Measurements from ENCODE around the gene RMI1. TPM values are rescaled to one million over a fixed set of nuclear protein-coding genes. Genes with fewer than 3 reads are reported as not detected.
"Not testable (repeated sequence)": the region's sequence is repeated elsewhere in the genome, so short reads cannot be mapped to it uniquely, and the experiment has no call there.

The RMI1 gene
- total RNA-seq = 5.2 and 11.6 TPM in 2 replicates

DNA sequence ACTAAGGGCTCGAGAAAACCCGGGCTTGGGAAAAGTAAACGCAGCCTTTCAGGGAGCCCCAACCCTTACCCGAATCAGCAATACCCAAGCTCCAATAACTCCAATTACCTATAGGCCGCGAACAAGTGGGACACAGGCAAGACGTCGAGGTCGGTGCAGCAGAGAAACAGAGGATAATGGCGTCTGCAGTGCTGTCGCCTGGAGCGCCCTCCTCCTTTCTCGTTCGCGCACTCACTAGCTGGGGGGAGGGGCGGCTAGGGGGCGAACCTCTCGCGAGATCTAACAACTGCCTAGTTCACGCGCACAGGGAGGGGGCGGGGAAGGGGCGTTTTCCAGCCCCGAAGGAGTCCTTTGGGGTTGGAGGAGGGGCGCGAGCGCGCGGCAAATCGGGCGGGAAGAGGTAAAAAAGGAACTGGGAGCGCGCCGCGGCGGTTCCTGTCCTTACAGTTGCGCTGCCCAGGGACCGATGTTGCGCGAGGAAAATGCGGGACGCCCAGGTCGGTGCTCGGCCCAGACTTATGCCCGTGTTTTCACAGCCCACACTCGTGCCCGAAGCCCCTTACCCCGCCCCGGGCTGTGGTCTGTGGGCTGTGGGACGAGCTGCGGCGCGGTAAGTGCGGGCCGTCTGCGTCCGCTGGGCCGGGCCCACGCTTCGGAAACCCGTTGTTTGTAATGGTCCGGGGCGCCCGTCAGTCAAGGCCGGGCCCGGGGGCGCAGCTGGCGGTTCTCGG lies at the start of gene RMI1:
RMI1 (plus strand) TSS at position 411 of the 731 bp plus-strand sequence. CDS start 20,182 bp downstream, outside the sequence.
- peak; percentile 88 for DNase-seq (ENCODE audit: low read depth)

DNA sequence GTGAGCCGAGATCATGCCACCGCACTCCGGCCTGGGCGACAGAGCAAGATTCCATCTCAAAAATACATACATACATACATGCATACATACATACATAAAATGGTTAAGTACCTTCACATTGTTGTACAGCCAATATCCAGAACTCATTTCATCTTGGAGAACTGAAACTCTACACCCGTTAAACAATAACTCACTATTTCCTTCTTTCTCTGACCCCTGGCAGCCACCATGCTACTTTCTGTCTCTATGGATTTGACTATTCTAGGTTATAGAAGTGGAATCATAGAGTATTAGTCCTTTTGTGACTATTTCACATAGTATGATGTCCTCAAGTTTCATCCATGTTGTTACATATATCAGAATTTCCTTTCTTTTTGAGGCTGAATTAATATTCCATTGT lies 49.7 kb upstream of the RMI1 start:
- DNase-seq (ENCODE audit: low read depth) = no peak

DNA sequence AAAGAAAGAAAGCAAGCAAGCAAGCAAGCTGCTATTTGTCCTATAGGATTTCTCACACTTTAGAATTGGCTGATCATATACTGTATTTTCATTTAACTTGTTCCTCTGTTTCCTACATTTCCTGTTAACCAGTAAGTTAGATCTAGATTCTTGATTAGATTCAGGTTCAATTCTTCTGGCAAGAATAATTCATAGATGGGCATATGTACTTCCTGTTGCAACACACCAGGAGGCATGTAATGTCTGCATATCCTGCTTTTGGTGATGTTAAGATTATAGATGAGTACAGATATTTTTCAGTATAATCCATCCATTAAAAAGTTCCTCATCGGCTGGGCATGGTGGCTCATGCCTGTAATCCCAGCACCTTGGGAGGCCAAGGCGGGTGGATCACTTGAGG lies 48.6 kb upstream of the RMI1 start:
- no peak for DNase-seq (ENCODE audit: low read depth)

DNA sequence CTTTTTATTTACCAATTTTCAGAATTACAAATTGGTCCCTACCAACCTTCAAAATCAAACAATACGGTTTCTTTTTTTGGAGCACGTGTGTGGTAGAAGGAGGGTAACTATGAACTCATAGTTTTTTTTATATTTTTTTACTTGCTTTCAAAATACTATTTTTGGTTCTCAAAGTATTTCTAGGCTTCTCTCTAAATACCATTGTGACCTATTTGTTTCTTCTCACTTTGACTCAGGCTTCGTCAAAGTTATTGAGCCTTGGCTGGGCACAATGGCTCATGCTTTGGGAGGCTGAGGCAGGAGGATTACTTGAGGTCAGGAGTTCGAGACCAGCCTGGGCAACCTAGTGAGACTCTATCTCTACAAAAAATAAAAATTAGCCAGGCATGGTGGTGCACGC lies 47.8 kb upstream of the RMI1 start:
- DNase-seq (ENCODE audit: low read depth) = no peak

DNA sequence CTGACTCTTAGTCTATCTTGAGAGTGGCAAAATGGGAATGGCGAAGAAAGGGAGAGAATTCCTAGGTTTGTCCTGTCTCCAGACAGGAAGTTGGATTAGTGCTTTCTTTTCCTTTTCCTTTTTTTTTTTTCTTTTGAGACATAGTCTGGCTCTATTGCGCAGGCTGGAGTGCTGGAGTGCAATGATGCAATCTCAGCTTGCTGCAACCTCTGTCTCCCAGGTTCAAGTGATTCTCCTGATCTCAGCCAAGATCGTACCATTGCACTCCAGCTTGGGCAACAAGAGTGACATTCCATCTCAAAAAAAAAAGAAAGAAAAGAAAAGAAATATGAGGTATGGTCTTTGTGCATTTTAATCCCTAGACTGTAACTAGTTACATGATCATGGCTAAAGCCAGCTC lies 46.8 kb upstream of the RMI1 start:
- DNase-seq (ENCODE audit: low read depth) = peak; percentile 78

DNA sequence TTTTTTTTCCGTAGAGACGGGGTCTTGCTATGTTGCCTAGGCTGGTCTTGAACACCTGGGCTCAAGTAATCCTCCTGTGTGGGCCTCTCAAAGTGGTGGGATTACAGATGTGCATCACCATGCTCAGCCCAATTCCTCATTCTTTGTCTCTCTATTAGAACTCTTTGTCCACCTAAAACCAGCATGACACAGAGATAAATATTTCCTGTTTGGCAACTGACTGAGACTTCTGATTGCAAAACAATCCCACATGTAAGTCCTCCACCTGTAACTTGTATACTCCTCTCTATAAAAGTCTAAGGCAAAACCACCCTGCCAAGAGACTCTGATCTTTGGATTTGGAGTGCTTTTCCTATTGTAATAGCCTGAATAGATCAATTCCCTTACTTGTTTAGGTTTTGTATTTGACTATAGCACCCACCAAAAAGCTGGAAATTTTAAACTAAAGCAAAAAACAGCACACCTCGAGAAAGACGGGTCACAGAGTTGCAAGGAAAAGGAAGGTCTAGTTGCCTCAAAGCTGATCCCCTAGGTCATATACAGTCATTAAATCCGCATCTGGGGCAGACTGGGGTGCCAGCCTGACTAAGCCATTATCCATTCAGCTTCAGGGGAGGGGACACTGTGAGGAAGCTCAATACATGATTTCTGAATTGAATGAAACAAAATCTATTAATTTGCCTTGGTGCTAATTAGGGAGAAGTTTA lies 45.9 kb upstream of the RMI1 start:
- peak; percentile 90 for DNase-seq (ENCODE audit: low read depth)

DNA sequence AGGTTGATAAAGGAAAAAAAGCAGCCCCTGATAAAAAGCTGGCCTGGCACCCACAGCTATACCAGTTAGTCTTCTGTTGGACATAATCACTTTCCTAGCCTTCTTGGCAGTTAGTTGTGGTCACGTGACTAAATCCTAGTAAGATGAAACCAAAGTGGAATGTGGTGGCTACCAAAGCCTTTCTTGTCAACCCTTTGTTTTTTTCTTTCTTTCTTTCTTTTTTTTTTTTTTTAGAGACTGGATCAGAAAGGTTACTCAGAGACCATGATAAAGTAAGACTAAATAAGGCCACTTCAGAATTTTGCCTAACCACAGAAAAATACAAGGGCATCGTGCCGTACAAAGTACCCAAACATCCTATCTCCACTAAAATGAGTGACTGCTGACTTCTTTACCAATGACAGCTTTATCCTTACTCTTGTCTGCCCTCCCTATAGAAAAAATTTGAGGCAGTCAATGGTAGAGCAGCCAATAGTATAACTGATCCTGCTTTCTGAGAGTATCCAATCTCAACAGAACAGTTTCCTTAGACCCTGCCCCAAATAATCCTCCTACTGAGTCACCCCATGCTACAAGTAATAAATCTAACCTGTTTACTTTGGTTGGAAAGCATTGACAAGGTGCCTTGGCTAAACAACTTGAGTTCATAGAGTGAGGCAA lies 45.2 kb upstream of the RMI1 start:
- DNase-seq (ENCODE audit: low read depth) = peak; percentile 93

DNA sequence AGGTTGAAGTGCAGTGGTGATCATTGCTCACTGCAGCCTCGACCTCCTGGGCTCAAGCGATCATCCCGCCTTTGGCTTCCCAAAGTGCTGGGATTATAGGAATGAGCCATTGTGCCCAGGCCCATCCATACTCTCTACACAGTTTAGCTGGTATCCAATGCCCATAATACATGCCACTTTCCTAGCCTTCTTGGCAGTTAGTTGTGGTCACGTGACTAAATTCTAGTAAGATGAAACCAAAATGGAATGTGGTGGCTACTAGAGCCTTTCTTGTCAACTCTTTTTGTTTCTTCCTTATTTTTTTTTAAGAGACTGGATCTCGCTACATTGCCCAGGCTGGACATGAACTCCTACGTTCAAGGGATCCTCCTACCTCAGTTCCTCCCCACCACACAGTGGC lies 44.1 kb upstream of the RMI1 start:
- no peak for DNase-seq (ENCODE audit: low read depth)

DNA sequence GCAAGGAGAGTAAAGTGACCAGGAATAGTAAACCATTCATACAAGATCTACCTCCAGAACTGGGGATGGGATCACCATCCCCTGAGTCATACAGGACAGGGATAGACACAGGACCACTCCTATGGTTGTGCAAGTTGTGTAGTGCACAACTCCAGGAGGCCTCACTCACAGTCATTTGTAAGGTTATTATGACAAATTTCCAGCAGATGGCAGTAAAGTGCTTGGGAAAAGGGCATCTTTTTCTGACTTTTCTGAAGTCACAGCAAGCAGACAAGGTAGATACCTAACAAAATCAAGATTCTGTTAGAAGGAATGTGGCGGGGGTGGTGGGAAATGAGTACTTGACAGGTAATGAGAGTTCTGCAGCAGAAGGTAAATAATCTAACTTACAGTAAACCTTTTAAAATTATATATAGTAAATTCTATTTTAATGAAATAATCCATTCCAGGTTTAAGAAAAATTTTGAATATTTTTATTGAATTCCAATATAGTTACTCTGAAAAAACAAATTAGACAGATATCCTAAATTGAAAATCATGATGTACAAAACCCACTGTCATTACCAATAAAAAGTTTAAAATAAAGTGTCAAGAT lies 42.6 kb upstream of the RMI1 start:
- DNase-seq (ENCODE audit: low read depth) = peak; percentile 73

DNA sequence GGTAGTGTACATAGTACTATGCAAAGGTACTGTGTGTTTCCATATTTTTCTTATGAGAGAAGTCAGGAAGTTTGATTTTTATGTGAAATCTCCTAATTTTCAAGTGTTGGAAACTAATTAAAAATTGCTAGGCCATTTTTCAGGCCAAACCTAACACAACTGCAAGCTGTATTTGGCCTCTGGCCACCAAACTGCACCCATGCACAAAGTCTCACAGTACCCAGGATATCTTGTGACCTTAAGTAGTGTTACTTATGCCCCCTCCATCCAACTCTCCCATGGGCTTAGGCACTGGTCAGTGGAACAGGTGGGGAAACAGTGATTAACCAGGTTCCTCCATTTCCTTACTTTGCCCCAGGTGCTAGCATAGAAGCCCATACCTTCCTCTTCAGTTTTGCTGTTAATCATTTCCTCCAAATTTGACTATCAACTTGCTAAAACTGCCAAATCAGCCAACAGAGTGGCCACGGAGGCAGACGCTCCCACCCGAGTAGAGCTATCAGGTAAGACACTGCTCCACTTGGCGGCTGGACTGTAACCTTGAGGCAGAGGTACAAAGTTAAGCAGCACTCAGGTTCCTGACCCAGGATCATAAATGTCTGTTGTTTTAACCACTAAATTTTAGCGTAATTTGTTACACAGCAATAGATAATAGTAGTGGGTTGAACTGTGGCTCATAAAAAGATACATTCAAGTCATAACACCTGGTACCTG lies 39.9 kb upstream of the RMI1 start:
- no peak for DNase-seq (ENCODE audit: low read depth)

DNA sequence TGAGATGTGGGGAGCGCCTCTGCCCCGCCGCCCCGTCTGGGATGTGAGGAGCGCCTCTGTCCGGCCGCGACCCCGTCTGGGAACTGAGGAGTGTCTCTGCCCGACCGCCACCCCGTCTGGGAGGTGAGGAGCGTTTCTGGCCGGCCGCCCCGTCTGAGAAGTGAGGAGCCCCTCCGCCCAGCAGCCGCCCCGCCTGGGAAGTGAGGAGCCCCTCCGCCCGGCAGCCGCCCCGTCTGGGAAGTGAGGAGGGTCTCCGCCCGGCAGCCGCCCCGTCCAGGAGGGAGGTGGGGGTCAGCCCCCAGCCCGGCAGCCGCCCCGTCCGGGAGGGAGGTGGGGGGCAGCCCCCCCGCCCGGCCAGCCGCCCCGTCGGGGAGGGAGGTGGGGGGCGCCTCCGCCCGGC lies 32.5 kb upstream of the RMI1 start:
- DNase-seq (ENCODE audit: low read depth) = not testable (repeated sequence)

DNA sequence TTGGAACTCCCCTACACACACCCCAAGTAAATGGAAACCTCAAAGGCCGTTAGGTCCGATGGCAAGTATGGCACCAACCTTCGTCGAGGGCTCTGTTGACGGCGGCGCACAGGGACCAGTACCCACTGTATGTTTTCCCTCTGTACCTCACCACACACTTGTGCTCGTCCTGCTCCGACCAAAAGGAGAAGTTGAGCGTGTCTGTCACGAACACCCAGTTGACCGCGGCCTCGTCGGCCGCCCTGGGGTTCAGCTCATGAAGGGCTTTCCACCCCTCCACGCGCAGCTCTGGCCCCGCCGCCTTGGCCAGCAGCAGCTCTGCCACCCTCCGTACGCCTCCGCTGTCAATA lies 24.5 kb upstream of the RMI1 start:
- DNase-seq (ENCODE audit: low read depth) = no peak

DNA sequence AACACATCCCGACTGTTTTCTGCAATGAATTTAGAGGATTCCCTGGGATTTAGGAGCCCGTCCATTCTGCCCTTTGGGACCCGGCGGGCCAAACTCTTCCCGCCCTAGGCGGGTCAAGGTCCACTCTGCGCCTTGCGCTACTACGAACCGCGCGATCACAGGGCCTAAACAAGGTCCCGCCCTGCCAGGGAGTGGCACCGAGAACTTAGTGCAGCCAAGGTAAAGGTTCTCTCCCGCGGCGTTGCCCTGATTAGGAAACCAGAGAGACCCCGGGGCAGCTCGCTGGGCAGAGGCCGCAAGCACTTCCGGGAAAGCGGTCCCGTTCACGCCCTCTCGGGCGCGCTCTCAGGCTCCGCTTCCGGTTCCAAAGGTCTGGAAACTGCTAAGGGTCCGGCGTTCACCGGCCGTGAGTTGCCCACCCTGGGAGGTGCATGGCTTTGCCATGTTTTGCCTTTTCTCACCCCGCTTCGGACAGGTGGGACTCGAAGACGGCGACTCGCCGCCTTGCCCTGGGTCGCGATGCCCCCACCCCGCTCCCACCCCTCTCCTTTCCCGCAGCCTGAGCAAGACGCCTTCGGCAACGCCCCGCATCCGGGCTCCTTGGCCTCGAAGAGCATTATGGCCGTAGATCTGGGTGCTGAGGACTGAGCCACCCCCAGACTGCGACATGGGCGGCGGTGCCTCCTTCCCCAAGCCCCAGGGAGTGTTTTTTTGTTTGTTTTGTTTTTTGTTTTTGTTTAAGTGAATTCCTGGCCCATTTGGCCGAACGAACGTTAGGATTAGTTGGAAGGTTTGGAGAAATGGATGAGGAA lies 24.0 kb upstream of the RMI1 start:
- peak; percentile 53 for DNase-seq (ENCODE audit: low read depth)

DNA sequence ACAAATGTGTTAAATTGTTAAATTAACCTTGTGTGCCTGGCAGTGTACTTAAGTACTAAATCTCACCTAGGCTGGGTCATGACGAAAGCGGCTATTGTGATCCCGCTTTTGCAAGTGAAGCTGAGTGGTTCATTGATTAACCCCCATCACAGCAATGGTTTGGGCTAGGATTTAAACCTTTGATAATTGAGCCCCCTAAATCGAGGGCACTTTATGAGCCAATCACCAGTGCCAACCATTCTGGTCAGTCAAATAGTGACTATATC lies 23.4 kb upstream of the RMI1 start:
- peak; percentile 56 for DNase-seq (ENCODE audit: low read depth)

DNA sequence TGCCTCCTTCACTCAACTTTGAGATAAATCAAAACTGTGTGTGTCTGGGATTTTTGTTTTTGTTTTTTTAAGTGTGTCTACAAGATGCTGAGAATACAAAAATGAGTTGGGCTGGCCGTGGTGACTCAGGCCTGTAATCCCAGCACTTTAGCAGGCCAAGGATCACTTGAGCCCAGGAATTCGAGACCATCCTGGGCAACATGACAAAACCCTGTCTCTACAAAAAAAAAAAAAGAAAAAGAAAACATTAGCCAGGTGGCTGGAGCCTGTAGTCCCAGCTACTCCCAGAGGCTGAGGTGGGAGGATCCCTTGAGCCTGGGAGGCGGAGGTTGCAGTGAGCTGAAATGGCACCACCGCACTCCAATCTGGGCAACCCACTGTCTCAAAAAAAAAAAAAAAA lies 21.5 kb upstream of the RMI1 start:
- peak; percentile 97 for DNase-seq (ENCODE audit: low read depth)

DNA sequence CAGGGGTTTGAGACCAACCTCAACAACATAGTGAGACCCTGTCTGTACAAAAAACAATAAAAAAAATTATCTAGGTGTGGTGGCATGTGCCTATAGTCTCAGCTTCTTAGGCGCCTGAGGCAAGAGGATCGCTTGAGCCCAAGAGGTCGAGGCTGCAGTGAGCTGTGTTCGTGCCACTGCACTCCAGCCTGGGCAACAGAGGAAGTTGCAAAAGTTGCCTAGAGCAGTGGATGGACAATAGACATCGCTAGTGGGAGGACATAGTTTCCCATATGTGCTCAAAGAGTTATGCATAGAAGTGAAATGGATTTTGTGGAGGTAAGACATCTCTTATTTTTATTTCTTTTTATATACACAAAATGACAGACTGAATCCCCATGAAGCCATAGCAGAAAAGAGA lies 19.6 kb upstream of the RMI1 start:
- DNase-seq (ENCODE audit: low read depth) = no peak

DNA sequence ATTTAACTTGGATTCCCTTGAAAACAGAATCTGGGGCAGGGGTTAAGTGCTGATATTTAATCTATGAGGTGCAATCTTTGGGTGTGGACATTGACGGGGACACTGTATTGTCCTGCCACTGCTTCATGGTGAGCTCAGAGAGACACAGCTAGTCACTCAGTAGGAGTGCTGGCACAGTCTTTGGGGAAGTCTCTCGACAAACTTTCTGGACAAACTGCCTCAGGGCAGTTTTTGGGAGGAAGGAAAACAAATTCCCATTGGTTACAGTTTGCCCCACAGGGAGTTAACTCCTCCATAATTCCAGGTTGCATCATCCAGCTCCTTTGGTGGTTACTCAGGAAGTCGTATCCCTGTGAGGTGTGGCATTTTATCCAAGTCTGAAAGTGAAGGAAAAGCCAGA lies 18.4 kb upstream of the RMI1 start:
- DNase-seq (ENCODE audit: low read depth) = peak; percentile 78

DNA sequence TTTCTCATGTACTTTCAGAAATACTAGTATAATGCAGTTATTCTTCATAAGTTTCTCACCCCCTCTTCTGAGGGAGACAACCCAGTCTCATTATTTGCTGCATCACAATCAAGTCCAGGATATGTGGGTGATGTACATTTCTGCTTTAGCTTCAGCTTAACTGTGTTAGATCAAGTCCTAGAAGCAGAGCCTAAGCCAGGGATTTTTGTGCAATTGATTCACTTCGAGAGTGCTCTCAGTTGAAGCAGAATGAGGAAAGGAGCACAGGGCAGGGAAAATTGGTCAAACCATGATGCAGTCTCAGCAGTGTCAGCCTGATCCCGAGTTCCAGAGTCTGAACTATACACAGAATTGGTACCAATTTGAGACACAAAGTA lies 15.6 kb upstream of the RMI1 start:
- no peak for DNase-seq (ENCODE audit: low read depth)

DNA sequence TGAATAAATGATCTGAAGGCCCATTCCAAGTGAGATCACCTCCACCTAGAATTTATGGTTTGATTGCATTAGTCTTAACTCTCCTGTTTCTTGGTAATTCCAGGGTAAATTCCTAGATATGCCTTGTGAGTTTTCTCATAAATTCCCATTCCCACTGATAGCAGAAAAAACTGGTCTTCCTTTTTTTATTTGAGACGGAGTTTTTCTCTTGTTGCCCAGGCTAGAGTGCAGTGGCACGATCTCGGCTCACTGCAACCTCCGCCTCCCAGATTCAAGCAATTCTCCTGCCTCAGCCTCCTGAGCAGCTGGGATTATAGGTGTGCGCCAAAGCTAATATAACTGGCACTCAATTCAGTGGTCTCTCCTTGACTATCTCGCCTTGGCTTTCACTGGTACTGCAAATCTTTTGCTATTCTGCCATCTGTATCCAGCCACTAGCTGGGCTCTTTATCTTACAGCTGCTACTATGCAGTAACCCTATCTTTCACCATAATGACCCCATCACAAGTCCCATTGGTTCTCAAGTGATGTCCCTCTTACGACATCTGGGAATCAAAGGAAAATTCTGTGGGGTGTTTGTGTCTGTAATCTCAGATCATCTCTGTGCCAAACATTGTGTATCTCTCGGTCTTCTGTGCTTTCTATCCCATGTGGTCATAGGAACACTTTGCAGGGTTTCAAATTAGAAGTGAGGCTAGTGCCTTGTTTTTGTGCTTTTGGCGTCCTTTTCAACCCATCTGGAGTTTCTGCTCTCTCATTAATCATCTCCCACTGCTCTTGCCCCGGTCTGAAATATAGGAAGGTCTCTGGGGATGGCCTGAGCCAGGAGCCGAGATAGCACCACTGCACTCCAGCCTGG lies 15.0 kb upstream of the RMI1 start:
- DNase-seq (ENCODE audit: low read depth) = no peak

DNA sequence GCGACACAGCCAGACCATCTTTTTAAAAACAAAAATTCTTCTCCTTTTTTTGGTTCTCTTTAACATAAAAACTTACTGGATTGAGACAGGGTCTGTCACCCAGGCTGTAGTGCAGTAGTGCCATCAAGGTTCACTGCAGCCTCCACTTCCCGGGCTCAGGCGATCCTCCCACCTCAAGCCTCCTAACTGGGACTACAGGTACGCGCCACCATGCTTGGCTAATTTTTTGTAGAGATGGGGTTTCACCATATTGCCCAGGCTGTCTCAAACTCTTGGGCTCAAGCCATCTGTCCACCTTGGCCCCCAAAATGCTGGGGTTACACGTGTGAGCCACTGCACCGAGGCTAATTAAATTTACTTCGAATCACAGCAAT lies 14.4 kb upstream of the RMI1 start:
- no peak for DNase-seq (ENCODE audit: low read depth)

DNA sequence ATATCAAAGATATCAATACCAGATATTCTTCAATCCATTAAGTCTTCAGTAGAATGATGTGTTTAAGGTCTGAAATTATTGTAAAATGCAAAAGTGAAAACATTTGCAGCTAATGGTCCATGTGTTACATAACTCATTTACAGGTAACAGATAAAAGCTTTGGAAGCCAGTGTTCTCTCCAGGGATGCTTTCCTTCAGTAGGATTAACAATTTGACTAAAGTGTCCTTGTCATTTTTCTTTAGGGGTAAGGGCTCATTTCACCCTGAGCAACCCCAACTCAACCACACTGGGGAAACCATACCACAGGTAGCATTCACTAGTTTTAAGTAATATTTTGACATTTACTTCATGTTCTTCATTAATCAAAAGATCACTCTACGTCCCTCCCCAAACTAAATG lies 13.5 kb upstream of the RMI1 start:
- DNase-seq (ENCODE audit: low read depth) = no peak
